Measurements from ENCODE around the gene ARID4B.
"Not testable (repeated sequence)": the region's sequence is repeated elsewhere in the genome, so short reads cannot be mapped to it uniquely, and the experiment has no call there.

ARID4B gene

DNA sequence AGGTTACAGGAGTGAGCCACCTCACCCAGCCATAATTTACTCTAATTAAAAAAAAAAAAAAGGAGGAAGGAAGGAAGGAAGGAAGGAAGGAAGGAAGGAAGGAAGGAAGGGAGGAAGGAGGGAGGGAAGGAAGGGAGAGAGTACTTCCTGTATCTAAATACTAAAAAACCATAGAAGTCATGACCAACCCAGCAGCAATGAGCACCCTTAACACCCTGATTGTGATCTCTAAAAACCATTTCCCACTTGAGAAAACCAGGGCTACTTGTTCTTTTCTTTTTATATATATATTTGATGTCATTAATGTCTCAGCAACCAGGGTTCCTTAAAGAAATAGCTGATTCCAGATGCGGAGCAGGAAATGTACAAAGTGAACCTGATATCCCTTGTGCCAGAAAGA, 31.2 kb downstream of the ARID4B start:
- DNase-seq, result no peak

DNA sequence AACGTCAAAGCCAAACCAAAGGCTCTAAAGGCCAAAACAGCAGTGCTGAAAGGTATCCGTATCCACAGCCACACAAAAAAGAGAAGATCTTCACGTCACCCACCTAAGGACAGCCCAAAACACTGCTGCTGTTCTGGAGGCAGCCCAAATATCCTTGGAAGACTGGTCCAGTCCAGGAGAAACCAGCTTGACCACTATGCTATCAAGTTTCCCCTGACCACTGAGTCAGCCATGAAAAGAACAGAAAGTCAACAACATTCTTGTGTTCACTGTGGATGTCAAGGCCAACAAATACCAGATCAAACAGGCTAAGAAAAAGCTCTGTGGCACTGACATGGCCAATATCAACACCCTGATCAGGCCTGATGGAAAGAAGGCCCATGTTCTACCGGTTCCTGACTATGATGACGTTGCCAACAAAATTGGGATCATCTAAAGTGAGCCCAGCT, 32.1 kb downstream of the ARID4B start:
- DNase-seq, result no peak

DNA sequence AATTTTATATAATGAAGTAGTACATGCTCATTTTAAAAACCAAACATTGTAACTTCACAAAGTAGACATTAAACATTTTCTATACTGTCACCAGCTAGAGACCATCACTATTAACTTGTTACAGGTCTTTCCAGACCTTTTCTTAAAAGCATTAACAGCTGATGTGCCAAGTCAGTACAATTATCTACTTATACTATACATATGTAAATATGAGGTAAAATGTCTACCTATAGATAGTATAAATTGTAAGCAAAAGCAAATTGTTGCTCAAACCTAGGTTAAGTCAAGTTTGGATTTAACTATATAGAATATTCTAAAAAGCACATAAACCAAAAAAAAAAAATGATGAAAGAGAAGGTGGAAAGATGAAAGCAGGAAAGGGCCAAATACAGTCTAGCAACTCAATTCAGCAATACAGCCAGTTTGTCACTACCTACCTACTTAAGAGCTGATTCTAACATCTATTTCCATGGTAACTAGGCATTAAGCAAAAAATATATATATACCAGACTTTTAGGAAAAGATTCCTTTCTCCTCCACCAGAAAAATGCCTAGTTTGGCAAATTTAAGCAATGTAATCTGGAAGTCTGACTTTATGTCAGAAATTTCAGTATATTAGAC, 34.5 kb downstream of the ARID4B start:
- DNase-seq, result no peak

DNA sequence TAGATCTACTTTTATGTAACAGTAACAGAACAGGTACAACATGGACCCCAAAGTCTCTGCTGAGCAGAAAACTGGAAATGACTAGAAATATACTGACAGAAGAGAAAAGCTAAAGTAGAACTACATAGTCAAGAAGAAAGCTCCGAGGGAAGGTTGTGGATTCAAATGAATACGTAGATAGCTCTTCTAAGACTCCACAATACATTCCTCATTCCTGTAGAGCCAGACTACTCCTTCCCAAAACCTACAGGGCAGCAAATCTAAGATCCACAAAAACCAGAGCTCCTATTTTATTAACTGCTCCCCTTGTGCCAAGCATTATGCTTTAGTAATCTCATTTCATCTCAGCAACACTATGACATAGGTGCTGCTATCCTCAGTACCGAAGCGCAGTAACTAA, 35.2 kb downstream of the ARID4B start:
- DNase-seq, result no peak

DNA sequence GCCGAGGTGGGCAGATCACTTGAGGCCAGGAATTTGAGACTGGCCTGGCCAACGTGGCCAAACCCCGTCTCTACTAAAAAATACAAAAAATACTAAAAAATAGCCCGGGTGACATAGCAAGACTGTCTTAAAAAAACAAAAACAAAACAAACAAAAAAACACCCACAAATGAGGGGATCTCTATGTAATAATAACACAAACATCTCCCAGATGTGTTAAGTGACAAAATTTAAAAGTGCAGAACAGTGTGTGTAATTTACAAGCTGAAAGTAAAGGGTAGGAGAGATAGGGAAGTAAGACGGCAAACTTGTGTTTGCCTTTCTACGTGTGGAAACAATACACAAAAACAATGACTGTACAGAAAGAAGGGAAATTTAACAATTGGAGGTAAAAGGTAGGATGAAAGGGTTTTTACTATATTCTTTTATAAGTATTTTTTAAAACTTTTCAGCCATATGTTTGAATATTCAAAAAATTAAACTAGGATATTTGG, 36.3 kb downstream of the ARID4B start:
- no peak for DNase-seq

DNA sequence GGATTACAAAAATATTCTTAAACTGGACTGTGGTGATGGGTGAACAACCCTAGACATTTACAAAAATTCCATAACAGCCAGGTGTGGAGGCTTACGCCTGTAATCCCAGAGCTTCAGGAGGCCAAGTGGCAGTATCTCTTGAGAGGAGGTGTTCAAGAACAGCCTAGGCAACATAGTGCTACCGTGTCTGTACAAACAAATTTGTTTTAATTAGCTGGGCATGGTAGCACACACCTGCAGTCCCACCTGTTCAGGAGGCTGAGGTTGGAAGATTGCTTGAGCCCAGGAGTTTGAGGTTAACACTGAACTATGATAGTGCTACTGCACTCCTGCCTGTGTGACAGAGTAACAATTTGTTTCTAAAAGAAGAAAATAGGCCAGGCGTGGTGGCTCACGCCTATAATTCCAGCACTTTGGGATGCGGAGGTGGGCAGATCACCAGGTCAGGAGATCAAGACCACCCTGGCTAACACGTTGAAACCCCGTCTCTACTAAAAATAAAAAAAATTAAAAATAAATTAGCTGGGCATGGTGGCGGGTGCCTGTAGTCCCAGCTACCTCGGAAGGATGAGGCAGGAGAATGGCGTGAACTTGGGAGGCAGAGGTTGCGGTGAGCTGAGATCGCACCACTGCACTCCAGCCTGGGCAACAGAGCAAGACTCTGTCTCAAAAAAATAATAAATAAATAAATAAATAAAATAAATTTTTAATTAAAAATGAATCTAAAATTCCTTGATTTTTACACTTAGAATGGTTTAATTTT, 37.1 kb downstream of the ARID4B start:
- DNase-seq, result no peak

GRCh38 chr1:235289859-235290739, 37.9 kb downstream of the ARID4B start:
- DNase-seq, result no peak

- DNase-seq, result no peak
Measured at GRCh38 chr1:235287208-235287882, 40.6 kb downstream of the ARID4B start.

GRCh38 chr1:235286667-235287066, 41.3 kb downstream of the ARID4B start:
- no peak for DNase-seq

- DNase-seq, result no peak
Measured at GRCh38 chr1:235284231-235284769, 43.7 kb downstream of the ARID4B start.

DNA sequence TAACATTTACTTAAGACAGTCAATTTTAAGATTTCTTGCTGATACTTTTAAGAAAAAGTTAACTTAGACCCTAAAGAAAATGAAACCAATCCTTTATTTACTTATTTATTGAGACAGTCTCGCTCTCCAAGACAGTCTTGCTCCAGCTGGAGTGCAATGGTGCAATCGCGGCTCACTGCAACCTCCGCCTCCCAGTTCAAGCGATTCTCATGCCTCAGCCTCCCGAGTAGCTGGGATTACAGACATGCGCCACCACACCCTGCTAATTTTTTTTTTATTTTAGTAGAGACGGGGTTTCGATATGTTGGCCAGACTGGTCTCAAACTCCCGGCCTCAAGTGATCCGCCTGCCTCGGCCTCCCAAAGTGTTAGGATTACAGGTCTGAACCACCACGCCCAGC, 44.3 kb downstream of the ARID4B start:
- not testable (repeated sequence) for DNase-seq

DNA sequence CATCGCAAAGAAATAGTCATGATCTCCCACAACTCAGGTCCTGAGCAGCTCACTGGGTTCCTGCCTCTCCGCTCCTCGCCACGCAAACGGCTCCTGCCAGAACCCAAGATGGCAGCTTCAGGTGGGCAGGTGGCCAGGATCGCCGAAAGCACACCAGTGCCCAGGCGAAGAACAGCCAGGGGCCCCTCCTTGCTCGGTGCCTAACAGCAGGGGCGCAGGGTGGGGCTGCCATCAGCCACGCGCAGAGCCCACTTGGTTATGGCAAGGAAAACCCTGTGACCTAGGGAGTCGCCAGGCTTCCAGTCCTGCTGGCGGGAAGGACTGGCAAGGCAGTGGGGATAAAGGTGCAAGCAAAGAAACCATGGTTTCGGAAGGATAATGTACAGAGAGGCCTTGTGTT, 47.5 kb downstream of the ARID4B start:
- no peak for DNase-seq

DNA sequence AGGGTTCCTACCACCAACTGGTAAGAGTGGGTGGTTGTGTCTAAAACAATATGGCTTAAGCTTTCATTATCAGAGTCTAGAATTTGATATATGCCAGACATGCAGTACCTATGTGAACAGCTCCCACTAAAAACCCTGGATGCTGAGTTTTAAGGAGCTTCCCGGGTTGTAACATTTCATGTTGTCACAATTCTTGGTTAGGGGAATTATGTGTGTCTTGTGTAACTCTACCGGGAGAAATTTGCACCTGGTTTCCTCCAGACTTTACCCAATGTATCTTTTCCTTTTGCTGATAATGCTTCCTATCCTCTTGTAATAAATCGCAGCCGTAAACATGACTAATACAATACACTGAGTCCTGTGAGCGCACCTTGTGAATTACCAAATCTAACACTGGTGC, 48.3 kb downstream of the ARID4B start:
- DNase-seq, result no peak

GRCh38 chr1:235278915-235279292, 49.1 kb downstream of the ARID4B start:
- no peak for DNase-seq

- DNase-seq, result no peak
Measured at GRCh38 chr1:235278233-235278914, 49.6 kb downstream of the ARID4B start.

DNA sequence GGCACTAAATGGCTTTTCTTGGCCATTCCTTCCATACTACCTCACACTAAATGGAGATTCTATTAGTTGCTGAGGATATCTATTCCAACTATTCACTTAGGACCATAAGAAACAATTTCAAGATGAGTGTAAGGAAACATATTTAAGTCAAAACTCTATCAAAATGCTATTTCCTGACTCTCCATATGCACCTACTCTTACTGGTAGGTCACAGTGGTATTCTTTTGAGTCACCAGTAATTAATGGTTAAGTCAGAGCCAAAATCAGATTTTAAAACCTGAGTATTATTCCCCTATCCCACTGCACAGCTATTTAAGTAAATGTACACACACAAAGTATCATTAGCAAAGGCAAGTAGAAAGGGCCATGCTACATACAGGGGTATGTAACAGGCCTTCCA, 50.3 kb downstream of the ARID4B start:
- DNase-seq, result no peak

DNA sequence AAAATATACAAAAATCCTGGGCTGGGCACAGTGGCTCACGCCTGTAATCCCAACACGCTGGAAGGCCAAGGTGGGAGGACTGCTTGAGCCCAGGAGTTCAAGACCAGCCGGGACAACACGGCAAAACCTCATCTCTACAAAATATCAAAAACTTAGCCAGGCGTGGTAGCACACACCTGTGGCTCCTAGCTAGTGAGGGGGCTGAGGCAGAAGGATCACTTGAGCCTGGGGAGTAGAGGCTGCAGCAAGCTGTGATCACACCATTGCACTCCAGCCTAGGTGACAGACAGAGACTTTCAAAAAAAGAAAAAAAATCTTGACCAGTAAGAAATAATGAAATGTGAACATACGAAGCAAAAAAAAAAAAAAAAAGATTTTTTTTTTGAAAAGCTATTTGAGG, 52.1 kb downstream of the ARID4B start:
- DNase-seq, result no peak

- DNase-seq, result no peak
Measured at GRCh38 chr1:235275223-235275622, 52.8 kb downstream of the ARID4B start.

GRCh38 chr1:235272851-235273250, 55.1 kb downstream of the ARID4B start:
- no peak for DNase-seq

DNA sequence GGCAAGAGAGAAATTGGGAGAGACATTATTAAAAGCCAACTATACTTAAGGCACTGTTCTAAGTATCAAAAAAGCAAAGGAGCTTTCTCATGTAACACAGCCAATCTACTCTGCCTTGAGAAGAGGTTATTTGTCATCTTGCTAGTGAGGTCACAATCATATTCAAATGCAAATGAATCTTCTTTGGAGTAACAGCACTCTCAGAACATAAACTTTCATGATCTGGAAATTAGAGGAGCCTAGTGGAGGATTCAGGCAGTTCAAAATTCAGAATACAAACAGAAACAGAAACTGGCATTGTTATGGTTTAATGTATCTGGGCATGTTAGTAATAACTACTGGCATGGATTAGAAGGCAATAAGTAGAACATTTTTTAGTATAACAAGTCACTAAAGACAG, 57.4 kb downstream of the ARID4B start:
- no peak for DNase-seq

DNA sequence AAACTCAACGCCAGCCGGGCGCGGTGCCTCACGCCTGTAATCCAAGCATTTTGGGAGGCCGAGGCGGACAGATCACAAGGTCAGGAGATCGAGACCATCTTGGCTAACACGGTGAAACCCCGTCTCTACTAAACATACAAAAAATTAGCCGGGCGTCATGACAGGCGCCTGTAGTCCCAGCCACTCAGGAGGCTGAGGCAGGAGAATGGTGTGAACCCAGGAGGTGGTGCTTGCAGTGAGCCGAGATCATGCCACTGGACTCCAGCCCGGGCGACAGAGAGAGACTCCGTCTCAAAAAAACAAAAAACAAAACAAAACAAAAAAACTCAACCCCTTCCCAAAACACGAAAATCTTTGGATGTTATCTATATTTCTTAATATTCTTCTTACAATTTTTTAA, 58.0 kb downstream of the ARID4B start:
- DNase-seq, result not testable (repeated sequence)
